VCaP (cell line): ENCODE measurements around the gene HMGCL.

Experiments
- H3K27ac ChIP-seq: fragments of 450-650 bp; 2 replicates; pipeline ENCODE4 v1.5.1; 2017
- TF ChIP-seq, protein P1 (sequence below): fragments of 450-650 bp; conservative IDR thresholded peaks from 2 replicates; pipeline ENCODE4 v1.5.1; 2017; ENCODE audit warnings: mild to moderate bottlenecking, moderate library complexity

HMGCL gene

GRCh38 chr1:23757812-23758211, 67.4 kb downstream of the HMGCL start:
- no peak overlapping the region for H3K27ac ChIP-seq
- TF ChIP-seq, protein P1, sequence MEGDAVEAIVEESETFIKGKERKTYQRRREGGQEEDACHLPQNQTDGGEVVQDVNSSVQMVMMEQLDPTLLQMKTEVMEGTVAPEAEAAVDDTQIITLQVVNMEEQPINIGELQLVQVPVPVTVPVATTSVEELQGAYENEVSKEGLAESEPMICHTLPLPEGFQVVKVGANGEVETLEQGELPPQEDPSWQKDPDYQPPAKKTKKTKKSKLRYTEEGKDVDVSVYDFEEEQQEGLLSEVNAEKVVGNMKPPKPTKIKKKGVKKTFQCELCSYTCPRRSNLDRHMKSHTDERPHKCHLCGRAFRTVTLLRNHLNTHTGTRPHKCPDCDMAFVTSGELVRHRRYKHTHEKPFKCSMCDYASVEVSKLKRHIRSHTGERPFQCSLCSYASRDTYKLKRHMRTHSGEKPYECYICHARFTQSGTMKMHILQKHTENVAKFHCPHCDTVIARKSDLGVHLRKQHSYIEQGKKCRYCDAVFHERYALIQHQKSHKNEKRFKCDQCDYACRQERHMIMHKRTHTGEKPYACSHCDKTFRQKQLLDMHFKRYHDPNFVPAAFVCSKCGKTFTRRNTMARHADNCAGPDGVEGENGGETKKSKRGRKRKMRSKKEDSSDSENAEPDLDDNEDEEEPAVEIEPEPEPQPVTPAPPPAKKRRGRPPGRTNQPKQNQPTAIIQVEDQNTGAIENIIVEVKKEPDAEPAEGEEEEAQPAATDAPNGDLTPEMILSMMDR: no peak

DNA sequence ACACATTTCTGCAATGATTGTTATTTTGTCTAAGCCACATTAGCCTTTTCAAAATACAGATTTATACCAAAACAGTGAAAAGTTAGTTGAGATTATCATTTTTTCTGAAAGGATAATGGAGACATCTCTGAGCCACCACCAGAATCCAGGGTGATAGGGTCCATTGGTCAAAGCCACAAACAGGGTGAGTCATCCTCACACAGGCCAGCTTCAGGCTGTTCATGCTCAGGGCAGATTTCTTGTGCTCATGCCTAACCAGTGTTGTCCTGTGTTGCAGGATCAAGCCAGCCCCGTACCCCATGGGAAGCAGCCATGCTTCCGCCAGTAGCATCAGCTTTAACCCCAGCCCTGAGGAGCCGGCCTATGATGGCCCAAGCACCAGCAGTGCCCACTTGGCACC, 68.6 kb downstream of the HMGCL start:
- H3K27ac ChIP-seq: no peak overlapping the region
- TF ChIP-seq, protein P1: no peak

DNA sequence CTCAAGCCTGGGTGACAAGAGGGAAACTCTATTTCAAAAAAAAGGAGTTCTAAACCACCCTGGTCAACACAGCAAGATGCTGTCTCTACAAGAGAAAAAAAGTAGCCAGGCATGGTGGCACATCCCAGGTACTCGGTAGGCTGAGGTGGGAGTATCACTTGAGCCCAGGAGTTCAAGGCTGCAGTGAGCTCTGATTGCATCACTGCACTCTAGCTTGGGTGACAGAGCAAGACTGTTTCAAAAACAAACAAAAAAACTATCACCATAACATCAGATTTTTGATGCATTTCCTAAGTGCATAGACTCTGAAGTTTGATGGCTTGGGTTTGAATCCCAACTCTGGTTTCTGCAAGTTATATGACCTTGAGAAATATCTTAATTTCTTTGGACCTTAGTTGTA, 72.3 kb downstream of the HMGCL start:
- no peak overlapping the region for H3K27ac ChIP-seq
- TF ChIP-seq, protein P1: no peak
